HG03175 (cell line): Measurements from ENCODE around the gene CDR2.
"Not testable (repeated sequence)": the region's sequence is repeated elsewhere in the genome, so short reads cannot be mapped to it uniquely, and the experiment has no call there.

ENCODE experiments used
- ATAC-seq: cut with Tn5 transposase; IDR thresholded peaks from one replicate; pipeline ENCODE4 v1.9.1; 2021; ENCODE audit warnings: mild to moderate bottlenecking, moderate library complexity; ENCODE audit not compliant: unreplicated experiment

CDR2 gene

DNA sequence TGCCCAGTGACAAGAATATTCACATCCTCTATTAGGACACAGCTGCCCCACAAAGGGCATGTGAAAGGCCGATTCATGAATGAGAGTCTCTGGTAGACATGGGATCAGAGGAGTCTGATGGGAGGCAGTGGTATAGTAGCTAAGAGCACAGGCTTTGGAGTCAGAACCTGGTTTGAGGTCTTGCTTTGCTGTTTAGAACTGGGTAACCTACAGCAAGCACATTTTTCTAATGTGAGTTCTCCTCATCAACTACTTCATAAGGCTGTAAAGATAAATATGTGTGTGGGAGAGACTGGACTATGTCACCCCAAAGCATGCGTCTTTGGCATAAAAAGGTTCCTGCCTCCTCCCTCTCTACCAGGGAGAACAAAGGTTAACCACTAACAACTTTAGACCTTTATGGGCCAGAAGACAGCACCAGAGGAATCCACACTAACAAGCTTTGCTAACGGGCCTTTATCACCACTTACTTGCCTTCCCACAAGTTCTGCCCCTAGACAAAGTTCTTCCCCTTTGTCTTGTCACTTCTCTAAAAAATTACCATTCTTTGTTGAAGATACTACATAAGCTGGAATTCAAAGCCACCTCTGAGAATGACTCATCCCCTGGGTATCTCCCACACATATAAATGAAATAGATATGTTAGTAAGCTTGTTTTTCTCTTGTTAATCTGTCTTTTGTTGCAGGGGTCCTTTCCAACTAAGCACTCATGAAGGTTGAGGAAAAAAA, 21.1 kb downstream of the CDR2 start:
- ATAC-seq: no peak

DNA sequence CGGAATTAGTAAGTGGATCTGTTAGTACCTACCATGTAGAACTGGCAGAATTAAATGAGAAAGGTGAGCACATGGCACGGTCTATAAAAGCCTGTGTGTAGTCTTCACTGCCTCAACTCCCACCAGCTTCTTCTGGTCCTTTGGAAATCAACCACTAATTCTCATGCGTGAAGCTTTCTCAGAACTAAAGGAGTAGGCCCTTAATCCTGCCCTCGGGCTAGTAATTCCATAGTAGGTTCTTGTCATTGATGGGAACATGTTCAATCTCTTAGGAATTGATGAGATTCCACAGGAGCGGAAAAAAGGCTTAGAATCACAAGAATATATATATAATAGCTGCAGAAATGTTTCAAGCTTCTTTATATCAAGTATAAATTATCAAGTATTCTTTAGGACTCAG, 21.7 kb downstream of the CDR2 start:
- no peak for ATAC-seq

DNA sequence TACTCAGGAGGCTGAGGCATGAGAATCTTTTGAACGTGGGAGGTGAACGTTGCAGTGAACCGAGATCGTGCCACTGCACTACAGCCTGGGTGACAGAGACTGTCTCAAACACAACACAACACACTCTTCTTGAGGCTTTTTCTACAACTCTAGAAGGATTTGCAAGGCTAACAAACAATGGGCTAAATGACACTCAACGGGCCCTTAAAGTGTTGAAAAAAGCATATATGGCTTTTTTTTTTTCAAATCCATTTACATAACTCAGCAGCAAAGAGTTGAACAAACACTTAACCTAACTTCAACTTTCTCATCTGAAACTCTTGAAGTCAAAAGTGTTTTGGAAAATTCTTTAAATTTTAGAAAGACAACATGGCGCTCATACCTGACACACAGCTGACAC, 22.3 kb downstream of the CDR2 start:
- ATAC-seq: no peak

DNA sequence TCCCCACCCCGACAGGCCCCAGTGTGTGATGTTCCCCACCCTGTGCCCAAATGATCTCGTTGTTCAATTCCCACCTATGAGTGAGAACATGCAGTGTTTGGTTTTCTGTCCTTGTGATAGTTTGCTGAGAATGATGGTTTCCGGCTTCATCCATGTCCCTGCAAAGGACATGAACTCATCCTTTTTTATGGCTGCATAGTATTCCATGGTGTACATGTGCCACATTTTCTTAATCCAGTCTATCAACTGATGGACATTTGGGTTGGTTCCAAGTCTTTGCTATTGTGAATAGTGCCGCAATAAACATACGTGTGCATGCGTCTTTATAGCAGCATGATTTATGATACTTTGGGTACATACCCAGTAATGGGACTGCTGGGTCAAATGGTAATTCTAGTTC, 23.4 kb downstream of the CDR2 start:
- not testable (repeated sequence) for ATAC-seq

DNA sequence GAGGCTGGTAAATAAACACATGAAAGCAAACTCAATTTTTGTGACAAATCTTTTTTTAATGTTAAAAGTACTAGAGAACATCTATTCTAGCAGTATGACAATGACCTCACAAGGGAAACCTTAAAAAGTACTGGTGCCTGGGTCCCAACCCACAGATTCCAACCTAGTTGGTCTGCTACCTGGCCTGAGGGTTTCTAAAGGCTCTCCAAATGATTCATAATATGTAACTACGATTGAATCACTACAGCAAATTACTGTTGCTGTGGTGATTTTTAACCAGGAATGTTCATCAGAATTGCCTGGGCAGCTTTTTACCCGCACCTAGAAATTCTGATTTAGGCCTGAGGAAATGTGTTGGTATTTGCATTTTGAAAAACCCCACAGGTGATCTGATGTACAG, 26.1 kb downstream of the CDR2 start:
- ATAC-seq: no peak

DNA sequence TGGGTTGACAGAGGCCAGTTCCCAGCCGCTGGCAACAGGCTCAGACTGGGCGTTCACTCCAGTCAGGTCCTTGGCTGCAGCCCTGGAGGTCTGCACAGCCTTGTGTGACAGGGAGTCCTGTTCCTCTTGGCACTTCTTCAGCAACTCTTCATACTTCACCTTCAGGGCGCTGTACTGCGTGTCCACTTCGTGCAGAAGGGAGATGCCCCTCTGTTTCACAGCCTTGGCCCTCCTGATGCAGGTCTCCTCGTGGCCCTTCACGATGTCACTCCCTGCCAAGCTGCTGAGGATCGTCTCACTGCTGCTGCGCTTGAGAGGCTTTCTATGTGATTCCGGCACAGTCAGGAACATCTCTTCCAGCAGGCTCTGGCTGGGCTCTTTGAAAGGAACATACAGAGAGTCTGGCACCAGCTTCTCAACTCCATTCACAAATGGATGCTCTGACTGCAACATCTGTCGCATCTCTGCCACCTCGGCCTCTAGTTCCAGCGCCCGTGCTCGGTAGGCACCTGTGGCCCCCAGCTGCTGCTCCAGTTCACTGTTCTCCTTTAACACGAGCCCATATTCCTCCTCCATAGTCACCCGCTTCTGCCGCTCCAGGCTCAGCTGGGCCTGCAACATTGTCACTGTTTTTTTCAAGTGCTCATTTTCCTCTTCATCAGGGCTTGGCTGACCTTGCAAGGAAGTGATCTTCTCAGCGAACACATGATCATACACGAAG, 27.2 kb downstream of the CDR2 start:
- no peak for ATAC-seq

DNA sequence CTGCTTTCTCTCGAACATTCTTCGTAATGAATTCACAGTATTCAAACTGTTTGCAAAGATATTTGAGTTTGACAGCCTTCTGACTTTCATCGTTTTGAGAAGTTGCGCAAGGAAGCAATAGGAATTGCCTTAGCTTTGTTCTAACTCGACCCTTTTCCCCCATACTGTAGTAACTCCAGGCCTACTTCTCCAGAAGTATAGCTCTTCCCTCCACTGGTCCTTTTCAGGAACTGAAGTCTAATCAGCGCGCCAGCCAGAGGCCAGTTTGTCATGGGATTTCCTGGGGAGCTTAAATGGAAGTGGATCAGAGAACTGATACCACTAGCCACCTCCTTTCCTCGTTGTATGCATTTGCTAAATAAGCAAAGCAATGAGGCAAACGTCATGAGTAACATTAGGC, 27.9 kb downstream of the CDR2 start:
- ATAC-seq: no peak

DNA sequence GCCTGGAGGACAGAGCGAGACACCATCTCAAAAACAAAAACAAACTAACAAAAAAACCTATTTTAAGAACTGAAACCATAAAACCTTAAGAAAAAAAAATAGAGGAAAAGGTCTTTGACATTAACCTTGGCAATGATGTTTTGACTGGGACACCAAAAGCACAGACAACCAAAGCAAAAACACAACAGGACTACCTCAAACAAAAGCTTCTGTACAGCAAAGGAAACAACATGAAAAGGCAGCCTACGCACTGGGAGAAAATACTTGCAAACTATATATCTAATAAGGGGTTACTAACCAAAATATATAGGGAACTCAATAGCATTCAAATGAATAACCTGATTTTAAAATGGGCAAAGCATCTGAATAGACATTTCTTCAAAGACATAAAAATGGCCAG, 32.3 kb downstream of the CDR2 start:
- no peak for ATAC-seq

DNA sequence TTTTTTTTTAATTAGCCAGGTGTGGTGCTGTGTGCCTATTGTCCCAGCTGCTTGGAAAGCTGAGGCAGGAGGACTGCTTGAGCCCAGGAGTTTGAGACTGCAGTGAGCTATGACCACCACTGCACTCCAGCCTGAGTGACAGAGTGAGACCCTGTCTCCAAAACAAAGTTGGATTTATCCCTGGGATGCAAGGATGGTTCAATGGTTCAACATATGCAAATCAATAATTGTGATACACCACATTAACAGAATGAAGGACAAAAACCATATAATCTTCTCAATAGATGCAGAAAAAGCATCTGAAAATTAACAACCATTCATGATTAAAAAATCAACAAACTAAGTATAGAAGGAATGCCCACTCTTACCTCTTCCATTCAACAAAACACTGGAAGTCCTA, 33.5 kb downstream of the CDR2 start:
- no peak for ATAC-seq

DNA sequence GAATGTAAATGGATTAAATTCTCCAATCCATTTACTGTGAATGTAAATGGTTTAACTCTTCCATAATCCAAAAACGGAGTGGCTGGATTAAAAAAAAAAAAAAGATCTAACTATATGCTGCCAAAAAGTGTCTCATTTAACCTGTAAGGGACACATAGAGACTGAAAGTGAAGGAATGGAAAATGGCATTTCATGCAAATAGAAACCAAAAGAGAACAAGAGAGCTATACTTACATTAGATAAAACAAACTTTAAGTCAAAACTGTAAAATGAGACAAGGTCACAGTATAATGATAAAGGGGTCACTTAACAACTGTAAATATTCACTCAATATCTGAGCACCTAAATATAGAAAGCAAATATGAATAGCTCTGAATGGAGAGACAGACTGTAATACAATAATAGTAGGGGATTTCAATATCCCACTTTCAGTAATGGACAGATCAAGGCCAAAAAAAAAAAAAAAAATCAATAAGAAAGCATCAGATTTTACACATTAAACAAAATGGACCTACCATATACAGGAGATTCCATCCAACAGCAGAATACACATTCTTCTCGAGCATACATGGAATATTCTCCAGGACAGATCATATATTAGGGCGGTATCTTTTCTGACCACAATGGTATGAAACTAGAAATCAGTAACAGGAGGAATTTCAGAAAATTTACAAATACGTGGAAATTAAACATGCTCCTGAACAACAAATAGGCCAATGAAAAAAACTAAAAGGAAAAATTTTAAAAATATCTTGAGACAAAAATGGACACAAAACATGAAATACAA, 36.4 kb downstream of the CDR2 start:
- ATAC-seq: no peak

DNA sequence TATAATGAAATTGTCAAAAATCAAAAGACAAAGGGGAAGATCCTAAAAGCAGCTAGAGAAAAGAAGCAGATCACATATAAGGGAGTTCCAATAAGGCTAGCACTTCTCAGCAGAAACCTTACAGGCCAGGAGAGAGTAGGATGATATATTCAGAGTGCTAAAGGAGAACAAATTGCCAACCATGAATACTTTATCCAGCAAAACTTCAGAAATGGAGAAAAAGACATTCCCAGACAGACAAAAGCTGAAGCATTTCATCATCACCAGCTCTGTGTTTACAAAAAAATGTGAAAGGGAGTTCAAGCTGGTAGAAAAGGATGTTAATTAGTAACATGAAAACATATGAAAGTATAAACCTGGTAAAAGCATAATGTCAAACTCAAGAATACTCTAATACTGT, 37.4 kb downstream of the CDR2 start:
- ATAC-seq: no peak

DNA sequence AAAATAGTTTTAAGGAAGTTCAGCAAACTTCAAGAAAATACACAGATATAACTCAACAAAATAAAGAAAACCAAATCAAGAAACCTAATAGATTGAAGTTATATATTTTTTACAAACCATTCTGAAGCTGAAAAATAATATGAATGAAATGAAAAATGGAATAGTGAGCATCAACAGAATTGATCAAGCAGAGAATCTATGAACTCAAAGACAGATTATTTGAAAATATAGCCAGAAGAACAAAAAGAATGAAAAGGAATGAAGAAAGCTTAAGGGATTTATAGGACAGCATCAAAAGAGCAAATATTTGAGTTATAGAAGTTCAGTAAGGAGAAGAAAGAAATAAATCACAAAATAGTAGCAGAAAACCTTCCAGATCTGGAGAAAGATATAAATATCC, 37.8 kb downstream of the CDR2 start:
- no peak for ATAC-seq

DNA sequence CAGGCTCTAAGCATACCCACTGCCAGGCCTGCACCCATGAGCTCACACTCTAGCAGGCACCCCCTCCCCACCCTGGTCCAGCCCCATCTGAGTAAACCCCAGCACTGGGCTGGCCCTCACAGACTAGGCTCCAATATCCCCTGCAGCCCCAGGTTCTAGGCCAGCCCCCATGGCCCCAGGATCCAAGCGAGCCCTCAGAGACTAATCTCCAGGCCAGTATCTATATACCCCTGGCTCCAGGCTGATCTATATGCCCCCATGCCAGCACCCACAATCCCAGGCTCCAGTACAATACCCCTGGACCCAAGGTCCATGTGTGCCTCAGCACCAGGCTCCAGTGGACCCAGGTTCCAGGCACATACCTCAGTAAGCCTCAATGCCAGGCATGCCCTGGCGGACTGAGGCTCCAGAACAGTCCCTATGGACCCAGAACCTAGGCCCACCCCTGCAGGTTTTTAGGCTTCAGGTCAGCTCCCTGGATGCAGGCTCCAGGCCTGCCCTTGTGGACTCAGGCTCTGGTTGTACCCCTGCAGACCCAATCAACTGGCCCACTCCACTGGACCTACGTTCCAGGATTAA, 38.7 kb downstream of the CDR2 start:
- no peak for ATAC-seq

DNA sequence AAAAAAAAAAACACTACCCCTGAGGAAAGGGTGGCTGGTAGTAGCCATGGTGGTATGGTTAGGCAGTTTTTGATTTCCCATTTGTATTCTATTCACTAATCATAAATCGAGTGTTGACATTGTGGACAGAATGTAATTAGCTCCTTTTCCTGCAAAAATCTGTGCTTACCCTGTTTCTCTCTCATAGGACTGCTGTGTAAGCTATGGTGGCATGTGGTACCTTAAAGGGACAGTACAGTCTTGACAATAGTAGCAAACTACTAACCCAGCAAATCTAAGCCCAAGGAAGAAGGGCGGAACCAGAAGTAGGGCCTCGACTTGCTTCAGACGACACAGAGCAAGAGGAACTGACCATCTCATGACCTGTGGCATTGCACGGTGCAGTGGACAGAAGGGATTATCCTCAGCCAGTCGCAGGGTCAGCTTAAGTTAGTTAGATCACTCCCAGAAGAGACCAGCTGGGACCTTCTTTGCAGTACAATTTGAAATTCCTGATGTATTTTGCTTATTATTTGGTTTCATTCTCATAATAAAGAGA, 40.9 kb downstream of the CDR2 start:
- ATAC-seq: no peak

DNA sequence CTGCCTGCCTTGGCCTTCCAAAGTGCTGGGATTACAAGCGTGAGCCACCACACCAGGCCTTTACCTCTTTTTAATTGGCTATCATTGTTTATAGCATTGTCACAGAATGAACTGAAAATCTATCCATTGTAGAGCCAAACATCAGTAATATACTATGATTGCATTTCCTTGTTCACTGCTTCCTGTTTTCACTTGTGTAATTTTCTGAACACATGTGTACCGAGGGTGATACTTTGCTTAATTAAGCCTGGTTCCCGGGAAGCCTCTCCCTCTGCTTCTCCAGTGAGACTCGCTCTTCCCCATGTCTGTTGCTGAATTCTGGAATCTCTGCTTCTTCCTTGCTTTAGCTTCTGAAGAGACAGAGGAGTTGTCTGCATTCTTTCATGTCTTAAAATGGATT, 44.1 kb downstream of the CDR2 start:
- ATAC-seq: no peak

DNA sequence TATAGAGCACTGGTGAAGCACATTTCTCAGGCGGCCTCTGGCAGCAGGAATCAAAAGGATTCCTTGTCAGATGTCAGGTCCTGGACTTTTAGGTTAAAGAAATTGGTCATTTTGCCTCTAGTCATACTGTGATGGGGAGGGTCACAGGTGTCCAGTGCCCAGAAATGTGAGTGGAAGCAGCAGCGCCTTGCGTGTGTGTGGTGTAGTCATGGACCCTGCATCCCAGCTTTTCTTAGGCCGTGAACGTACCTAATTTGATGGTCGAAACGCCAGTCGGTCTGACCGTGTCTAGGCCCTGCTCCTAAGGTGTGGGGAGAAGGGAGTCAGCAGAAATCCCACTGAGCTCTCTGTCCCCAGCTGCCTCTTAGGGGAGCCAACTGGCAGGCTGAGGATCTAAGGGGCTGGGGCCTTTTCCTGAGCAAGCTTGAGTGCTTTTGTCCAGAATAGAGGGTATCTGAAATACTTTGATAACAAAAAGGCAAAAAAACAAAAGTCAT, 45.2 kb downstream of the CDR2 start:
- ATAC-seq: no peak

DNA sequence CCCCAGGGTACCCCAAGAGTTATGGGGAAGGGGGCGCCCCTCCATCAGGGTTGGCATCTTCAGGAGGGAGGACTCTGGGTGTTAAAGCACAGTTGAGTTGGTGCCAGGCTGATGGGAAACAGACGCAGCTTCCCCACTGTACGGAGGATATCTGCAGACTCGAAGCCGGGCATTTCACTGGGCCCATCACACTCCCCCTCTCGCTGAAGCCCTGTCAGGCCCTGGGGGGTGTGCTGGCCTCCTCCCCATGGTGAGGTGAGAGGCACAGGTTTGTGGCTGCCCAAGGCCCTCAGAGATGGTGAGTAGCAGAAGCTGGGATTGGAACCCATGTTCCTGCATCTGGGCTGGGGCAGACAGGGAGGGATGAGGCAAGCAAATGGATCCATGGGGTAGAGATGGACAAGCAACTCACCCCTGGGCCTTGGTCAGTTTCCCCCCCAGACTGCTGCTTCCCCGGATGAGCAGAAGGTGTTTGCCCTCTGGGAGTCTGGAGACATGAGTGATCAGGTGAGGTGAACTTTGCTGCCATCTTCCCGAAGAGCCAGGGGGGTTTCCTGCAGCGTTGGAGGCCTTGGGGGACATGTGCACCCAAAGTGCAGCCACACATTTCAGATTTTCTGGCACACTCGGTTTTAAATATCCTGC, 46.2 kb downstream of the CDR2 start:
- no peak for ATAC-seq

DNA sequence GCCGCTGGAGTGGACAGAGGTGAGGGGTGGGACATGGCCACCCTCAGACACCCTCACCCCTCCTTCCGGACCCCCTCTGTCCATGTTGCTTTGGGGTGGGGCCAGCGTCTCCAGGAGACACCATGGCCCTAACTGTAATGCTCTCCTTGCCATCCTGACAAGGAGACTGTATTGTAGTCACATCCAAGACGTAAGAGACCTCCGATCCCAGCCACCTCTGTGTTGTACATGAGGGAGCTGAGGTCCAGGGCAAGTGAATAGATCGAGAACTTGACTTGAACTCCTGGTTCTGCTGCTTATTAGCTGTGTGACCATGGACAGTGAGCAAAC, 47.0 kb downstream of the CDR2 start:
- ATAC-seq: no peak

DNA sequence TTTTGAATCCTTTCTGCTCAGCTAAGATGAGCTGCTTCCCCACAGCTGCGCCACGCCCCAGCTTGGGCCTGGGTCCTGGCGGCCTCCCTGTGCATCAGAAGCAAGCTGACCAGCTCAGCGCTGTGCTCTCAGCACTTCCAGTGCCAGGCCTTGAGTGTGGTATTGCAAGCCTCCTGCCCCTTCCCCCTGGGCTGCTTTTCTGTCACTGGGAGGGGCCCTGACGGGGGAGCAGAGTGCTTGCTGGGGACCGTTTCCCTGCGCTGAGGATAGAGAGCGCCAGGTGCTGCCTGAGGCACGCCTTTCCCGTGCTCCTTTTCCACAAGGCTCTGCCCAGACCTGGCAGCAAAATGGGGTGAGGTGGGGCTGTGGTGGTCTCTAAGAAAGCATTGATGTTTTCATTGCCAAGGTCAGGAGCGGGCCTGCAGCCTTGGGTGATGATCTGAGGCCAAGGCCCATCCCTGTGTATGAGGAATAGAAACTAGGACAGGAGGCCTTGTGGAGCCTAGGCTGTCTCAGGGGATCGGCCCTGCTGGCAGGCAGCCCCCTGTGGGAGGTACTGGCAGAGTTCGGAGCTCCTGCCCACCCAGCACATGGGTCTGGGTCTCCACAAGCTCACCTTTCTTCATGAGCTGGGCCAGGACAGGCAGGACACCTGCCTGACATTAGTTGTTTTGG, 47.5 kb downstream of the CDR2 start:
- no peak for ATAC-seq

DNA sequence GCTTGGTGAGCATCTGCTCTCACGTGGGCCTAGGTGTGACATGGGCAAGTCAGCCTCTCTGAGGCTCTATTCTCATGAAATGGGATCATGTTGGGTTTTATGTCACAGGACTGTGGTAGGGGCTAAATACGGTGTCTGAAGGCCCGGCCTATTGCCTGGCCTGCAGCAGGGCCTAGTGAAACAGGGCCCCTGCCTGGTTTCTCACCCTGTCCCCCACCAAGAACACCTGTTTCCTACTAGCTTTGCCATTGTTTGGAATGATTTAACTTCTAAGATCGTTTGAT, 48.1 kb downstream of the CDR2 start:
- ATAC-seq: no peak
